Ascending aorta (tissue), 2 donors: ENCODE data around the gene SHLD1. TPM values are rescaled to one million over a fixed set of nuclear protein-coding genes. Genes with fewer than 3 reads are reported as not detected.
"Not testable (repeated sequence)": the region's sequence is repeated elsewhere in the genome, so short reads cannot be mapped to it uniquely, and the experiment has no call there.

Source experiments
- DNase-seq, 2 donors: peaks; one replicate each; pipeline ENCODE4 v3.0.0-alpha.2; 2019; ENCODE audit warnings: low spot score in 2 of 2
- H3K27ac ChIP-seq, 2 donors: fragments of 200-600 bp; sonication (generic); one replicate each; pipeline ENCODE4 v1.5.1; 2016 to 2017; ENCODE audit warnings: mild to moderate bottlenecking in 1 of 2
- H3K27me3 ChIP-seq: fragments of 200-600 bp; sonication (generic); one replicate; pipeline ENCODE4 v1.5.1; 2017
- H3K36me3 ChIP-seq, 2 donors: fragments of 200-600 bp; sonication (generic); one replicate each; pipeline ENCODE4 v1.5.1; 2016
- H3K4me1 ChIP-seq, 2 donors: fragments of 200-600 bp; sonication (generic); one replicate each; pipeline ENCODE4 v1.5.1; 2016 to 2017; ENCODE audit warnings: mild to moderate bottlenecking in 1 of 2
- H3K4me3 ChIP-seq, 2 donors: fragments of 200-600 bp; sonication (generic); one replicate each; pipeline ENCODE4 v1.5.1; 2016 to 2017; ENCODE audit warnings: mild to moderate bottlenecking in 1 of 2
- H3K9me3 ChIP-seq, 2 donors: fragments of 200-600 bp; sonication (generic); one replicate each; pipeline ENCODE4 v1.5.1; 2016
- CTCF ChIP-seq, 3 experiments: fragments of 200-600 bp in 2 of 3; fragments of 450-650 bp in 1 of 3; sonication (generic) in 2 of 3; IDR thresholded peaks; one replicate each; pipeline ENCODE4 v1.5.1; 2016 to 2019; ENCODE audit warnings: antibody characterized with exemption in 3 of 3, mild to moderate bottlenecking in 1 of 3, moderate library complexity in 1 of 3
- intact Hi-C: fragments of 100-400 bp; cut with DNase I; formaldehyde crosslinking; loops from one replicate; pipeline ENCODE4 v1.15.1; 2023
- total RNA-seq: library from RNA; depleted of rRNA; stranded (reverse); fragments of >200 nt; gene quantifications from one replicate; pipeline ENCODE4 v1.1.0, GENCODE V29; 2016

The SHLD1 gene
- total RNA-seq, 1 donor from 2014 or later = not detected

- Histone ChIP-seq H3K27me3 (no peaks in the 10 kb centered on the region), H3K27ac (no peak overlapping the region), H3K36me3 (no peaks in the 10 kb centered on the region), H3K4me3 (no peak overlapping the region), H3K9me3 (no peaks in the 10 kb centered on the region), H3K4me1 (no peaks in the 10 kb centered on the region)
- intact Hi-C loops = no loop called here
- TF ChIP-seq CTCF (IDR thresholded peaks at IDR 0.05) = no peak
- no peak for DNase-seq
Observed at GRCh38 chr20:5741089-5741488, 9.1 kb upstream of the SHLD1 start.

- no peaks in the 10 kb centered on the region for H3K4me1 ChIP-seq
- H3K27ac ChIP-seq = no peak overlapping the region
- intact Hi-C loops = no loop called here
- H3K27me3 ChIP-seq = no peaks in the 10 kb centered on the region
- no peak overlapping the region for H3K4me3 ChIP-seq
- H3K36me3 ChIP-seq = no peaks in the 10 kb centered on the region
- TF ChIP-seq CTCF (IDR thresholded peaks at IDR 0.05) = no peak
- no peak for DNase-seq
- no peaks in the 10 kb centered on the region for H3K9me3 ChIP-seq
Observed at GRCh38 chr20:5742041-5742440, 8.2 kb upstream of the SHLD1 start.

- no peak for DNase-seq
- no peaks in the 10 kb centered on the region for H3K36me3 ChIP-seq
- TF ChIP-seq CTCF (IDR thresholded peaks at IDR 0.05) = no peak
- H3K27me3 ChIP-seq = no peaks in the 10 kb centered on the region
- no peaks in the 10 kb centered on the region for H3K9me3 ChIP-seq
- no peak overlapping the region for H3K4me3 ChIP-seq
- H3K4me1 ChIP-seq = peaks cover 0 to 4% of the 10 kb centered on the region in 2 donors
- intact Hi-C loops = no loop called here
- no peak overlapping the region for H3K27ac ChIP-seq
Observed at GRCh38 chr20:5745416-5746030, 4.7 kb upstream of the SHLD1 start.

- no peak overlapping the region for H3K4me3 ChIP-seq
- no peaks in the 10 kb centered on the region for H3K27me3 ChIP-seq
- intact Hi-C loops = no loop called here
- H3K27ac ChIP-seq = no peak overlapping the region
- H3K9me3 ChIP-seq = no peaks in the 10 kb centered on the region
- H3K36me3 ChIP-seq = no peaks in the 10 kb centered on the region
- TF ChIP-seq CTCF (IDR thresholded peaks at IDR 0.05) = no peak
- DNase-seq = no peak
- peaks cover 0 to 4% of the 10 kb centered on the region in 2 donors for H3K4me1 ChIP-seq
Observed at GRCh38 chr20:5746064-5746463, 4.1 kb upstream of the SHLD1 start.

GRCh38 chr20:5748246-5748645, 2.0 kb upstream of the SHLD1 start:
- no peak overlapping the region for H3K4me3 ChIP-seq
- peaks cover 0 to 6% of the 10 kb centered on the region in 2 donors for H3K4me1 ChIP-seq
- TF ChIP-seq CTCF (IDR thresholded peaks at IDR 0.05) = no peak
- H3K27ac ChIP-seq = no peak overlapping the region
- DNase-seq = no peak
- intact Hi-C loops = no loop called here
- no peaks in the 10 kb centered on the region for H3K36me3 ChIP-seq
- no peaks in the 10 kb centered on the region for H3K27me3 ChIP-seq
- no peaks in the 10 kb centered on the region for H3K9me3 ChIP-seq

GRCh38 chr20:5749512-5749951, 669 bp upstream of the SHLD1 start:
- H3K4me1 ChIP-seq, H3K27me3 ChIP-seq, H3K36me3 ChIP-seq, intact Hi-C loops, H3K4me3 ChIP-seq, H3K27ac ChIP-seq, DNase-seq, H3K9me3 ChIP-seq: not testable (repeated sequence)
